ENCODE data around the gene LDB2.

The LDB2 gene

DNA sequence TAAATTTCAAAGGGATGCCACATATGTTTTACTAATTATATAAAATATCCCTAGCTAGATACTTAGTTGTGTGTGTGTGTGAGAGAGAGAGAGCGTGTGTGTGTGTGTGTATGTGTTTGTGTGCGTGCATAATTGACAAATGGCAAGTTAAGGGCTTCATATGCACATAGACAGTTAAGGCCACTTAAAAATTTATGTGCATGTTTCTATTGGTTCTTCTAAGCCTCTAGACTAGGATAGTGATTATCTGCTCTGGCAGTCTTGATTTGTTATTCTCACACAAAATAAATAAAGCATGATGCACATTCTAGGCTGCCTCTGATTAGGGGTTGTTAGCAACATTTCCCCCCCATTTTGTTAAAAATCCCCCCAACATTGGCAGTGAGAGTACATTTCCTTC lies 393.2 kb downstream of the LDB2 start:
- no peak overlapping the region for H3K4me3 ChIP-seq (ENCODE audit: low read depth, low read length)
- DNase-seq (ENCODE audit: low read depth) = no peak
- TF ChIP-seq, protein P1, sequence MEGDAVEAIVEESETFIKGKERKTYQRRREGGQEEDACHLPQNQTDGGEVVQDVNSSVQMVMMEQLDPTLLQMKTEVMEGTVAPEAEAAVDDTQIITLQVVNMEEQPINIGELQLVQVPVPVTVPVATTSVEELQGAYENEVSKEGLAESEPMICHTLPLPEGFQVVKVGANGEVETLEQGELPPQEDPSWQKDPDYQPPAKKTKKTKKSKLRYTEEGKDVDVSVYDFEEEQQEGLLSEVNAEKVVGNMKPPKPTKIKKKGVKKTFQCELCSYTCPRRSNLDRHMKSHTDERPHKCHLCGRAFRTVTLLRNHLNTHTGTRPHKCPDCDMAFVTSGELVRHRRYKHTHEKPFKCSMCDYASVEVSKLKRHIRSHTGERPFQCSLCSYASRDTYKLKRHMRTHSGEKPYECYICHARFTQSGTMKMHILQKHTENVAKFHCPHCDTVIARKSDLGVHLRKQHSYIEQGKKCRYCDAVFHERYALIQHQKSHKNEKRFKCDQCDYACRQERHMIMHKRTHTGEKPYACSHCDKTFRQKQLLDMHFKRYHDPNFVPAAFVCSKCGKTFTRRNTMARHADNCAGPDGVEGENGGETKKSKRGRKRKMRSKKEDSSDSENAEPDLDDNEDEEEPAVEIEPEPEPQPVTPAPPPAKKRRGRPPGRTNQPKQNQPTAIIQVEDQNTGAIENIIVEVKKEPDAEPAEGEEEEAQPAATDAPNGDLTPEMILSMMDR (IDR thresholded peaks at IDR 0.05; ENCODE audit: low read depth, low read length, missing control alignments) = no peak

DNA sequence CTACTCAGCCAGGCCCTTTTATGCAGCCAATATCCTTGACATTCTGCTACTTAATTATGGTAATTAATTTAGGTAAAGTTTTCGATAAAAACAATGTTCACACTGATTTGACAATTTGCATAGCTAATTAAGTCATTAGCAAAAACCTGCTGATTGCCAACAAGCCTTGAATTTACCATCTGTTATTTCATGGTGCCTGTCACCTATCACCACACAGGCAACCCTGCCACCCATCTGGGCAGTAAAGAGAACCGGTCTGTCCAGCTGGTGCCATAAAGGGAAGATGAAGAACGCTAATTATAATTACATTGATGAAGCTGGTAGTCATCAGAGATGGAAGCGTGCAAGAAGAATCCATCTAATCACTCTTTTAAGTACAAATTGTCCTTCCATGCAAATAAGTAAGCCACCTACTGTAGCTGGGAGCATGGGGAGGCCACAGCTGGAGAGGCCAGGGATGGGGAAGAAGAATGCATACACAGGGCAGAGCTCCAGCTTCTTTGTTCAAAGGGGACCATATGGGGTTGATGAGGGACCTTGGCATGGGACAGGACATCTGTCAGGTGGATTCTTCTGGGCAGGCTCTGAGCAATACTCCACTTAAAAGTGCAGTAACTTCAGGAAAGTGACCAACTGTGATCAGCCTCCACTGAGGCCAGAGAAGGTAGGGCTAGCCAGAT lies 394.9 kb downstream of the LDB2 start:
- TF ChIP-seq, protein P1 (IDR thresholded peaks at IDR 0.05; ENCODE audit: low read depth, low read length, missing control alignments) = no peak
- DNase-seq (ENCODE audit: low read depth) = no peak

DNA sequence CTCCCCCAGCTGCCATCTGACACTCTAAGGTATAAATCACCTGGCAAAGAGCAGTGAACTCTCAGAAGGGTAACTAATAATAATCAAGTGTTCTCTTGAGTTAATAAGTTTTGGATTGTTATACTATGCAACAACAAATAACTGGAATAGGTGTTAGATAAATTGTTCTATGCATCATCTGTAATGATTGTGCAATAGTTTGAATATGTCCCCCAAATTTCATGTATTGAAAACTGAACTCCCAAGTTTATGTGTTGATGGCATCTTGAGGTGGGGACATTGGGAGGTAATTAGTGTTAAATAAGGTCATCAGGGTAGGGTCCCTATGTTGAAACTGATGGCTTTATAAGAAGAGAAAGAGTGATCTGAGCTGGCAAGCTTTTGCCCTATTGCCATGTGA lies 399.5 kb downstream of the LDB2 start:
- DNase-seq (ENCODE audit: low read depth) = no peak
- H3K4me3 ChIP-seq (ENCODE audit: low read depth, low read length) = no peak overlapping the region
- TF ChIP-seq, protein P1 (IDR thresholded peaks at IDR 0.05; ENCODE audit: low read depth, low read length, missing control alignments) = no peak

More for the DNA sequence above, 394.9 kb downstream of the LDB2 start:
- no peak overlapping the region for H3K4me3 ChIP-seq (ENCODE audit: low read depth, low read length)

DNA sequence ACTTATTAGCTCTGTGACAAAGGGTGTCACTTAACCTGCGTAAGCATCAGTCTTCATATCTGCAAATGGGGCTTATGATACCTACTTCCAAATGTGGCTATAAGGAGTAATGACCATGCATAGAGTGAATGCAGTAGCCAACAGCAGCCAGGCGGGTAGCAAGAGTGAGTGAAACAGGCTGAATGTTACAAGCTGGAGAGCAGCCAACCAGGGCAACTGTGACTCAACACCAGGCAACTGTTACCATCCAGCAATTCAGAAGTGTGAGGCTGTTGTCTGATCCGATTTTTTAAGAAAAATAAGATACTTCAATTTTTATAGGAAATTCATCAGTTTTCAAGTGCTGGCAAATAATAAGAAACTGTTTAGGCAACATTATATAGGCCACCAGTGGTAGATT lies 401.9 kb downstream of the LDB2 start:
- no peak overlapping the region for H3K4me3 ChIP-seq (ENCODE audit: low read depth, low read length)
- TF ChIP-seq, protein P1 (IDR thresholded peaks at IDR 0.05; ENCODE audit: low read depth, low read length, missing control alignments) = no peak
- DNase-seq (ENCODE audit: low read depth) = no peak

DNA sequence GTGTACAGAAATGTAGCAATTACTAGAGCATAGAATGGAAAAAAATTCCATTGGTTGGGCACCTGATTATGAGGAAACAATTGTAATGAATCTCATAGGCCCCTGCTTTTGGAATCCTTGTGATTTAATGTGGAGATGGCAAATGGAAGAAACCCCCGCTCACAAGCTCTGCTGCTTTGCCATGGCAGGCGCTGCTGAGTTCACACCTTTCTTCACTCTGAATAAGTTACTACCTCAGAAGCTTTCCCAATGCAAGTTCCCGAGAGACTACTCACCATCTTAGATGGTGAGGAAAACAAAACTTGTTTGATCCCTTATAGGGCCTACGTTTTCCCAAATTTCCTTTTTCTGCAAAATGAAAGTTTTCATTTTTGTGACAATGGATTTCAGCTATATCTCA lies 405.6 kb downstream of the LDB2 start:
- no peak for DNase-seq (ENCODE audit: low read depth)
- TF ChIP-seq, protein P1 (IDR thresholded peaks at IDR 0.05; ENCODE audit: low read depth, low read length, missing control alignments) = no peak
- H3K4me3 ChIP-seq (ENCODE audit: low read depth, low read length) = no peak overlapping the region

DNA sequence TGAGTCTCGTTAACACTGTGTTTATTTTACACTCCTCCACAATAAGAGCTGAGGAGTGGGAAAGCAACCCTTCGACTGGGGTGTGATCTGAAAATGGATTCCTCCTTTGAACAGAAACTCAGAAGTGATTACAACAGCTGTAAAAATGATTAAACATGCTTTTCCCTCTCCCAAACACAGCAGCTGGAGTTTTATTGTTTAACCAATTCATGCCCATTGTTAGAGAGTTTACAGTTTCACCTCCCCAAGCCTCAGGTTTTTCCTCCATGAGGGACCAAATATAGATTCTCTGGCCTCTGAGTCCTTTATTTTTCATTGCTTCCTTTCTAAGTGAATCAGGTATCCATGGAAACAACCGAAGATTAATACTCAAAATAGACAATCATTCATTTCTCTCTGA lies 409.2 kb downstream of the LDB2 start:
- no peak overlapping the region for H3K4me3 ChIP-seq (ENCODE audit: low read depth, low read length)
- DNase-seq (ENCODE audit: low read depth) = no peak
- TF ChIP-seq, protein P1 (IDR thresholded peaks at IDR 0.05; ENCODE audit: low read depth, low read length, missing control alignments) = no peak

DNA sequence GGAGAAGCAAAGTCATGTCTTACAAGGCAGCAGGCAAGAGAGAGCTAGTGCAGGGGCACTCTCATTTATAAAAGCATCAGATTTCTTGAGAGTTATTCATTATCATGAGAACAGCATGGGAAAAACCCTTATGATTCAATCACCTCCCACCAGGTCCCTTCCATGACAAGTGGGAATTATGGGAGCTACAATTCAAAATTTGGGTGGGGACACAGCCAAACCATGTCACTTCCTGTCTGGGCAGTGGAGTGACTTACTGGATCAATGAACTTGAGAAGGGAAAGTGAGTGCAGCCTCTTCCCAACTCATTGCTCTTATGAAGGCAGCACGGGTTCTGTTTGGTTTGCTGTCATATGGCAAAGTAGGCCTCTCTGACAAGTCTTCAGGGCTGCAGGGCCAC lies 410.4 kb downstream of the LDB2 start:
- DNase-seq (ENCODE audit: low read depth) = no peak
- TF ChIP-seq, protein P1 (IDR thresholded peaks at IDR 0.05; ENCODE audit: low read depth, low read length, missing control alignments) = no peak
- H3K4me3 ChIP-seq (ENCODE audit: low read depth, low read length) = no peak overlapping the region
